ENCODE data around the gene TBC1D16. TPM values are rescaled to one million over a fixed set of nuclear protein-coding genes. Genes with fewer than 3 reads are reported as not detected.
"Not testable (repeated sequence)": the region's sequence is repeated elsewhere in the genome, so short reads cannot be mapped to it uniquely, and the experiment has no call there.

The TBC1D16 gene
- total RNA-seq, 3 donors from 2014 or later (not counting 1 experiment from before 2014, with no cell fraction given), result 0.49 to 1.00 (median 0.65) TPM

- WGBS (ENCODE audit: insufficient coverage), result 100% methylated on average over 4 of the region's 4 CpGs
- no peaks in the 10 kb centered on the region for H3K36me3 Mint-ChIP-seq
- TF ChIP-seq, protein P1, sequence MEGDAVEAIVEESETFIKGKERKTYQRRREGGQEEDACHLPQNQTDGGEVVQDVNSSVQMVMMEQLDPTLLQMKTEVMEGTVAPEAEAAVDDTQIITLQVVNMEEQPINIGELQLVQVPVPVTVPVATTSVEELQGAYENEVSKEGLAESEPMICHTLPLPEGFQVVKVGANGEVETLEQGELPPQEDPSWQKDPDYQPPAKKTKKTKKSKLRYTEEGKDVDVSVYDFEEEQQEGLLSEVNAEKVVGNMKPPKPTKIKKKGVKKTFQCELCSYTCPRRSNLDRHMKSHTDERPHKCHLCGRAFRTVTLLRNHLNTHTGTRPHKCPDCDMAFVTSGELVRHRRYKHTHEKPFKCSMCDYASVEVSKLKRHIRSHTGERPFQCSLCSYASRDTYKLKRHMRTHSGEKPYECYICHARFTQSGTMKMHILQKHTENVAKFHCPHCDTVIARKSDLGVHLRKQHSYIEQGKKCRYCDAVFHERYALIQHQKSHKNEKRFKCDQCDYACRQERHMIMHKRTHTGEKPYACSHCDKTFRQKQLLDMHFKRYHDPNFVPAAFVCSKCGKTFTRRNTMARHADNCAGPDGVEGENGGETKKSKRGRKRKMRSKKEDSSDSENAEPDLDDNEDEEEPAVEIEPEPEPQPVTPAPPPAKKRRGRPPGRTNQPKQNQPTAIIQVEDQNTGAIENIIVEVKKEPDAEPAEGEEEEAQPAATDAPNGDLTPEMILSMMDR (IDR thresholded peaks at IDR 0.05), result no peak
- intact Hi-C loops (cut with micrococcal nuclease), result no loop called here
- H3K27me3 ChIP-seq (ENCODE audit: control insufficient read depth, insufficient read depth, low read length), result peaks cover 3% of the 10 kb centered on the region
- no peaks in the 10 kb centered on the region for H3K9me3 Mint-ChIP-seq
- no peak for DNase-seq
- H3K4me3 ChIP-seq (ENCODE audit: low read length), result no peak overlapping the region
- no peaks in the 10 kb centered on the region for H3K4me1 ChIP-seq (ENCODE audit: control insufficient read depth, insufficient read depth, low read length)
- H3K4me1 Mint-ChIP-seq, result no peaks in the 10 kb centered on the region
- H3K9me3 ChIP-seq (ENCODE audit: control insufficient read depth, insufficient read depth, low read length), result no peaks in the 10 kb centered on the region
- no peak overlapping the region for H3K4me3 Mint-ChIP-seq
- ATAC-seq, result no peak
- H3K27ac Mint-ChIP-seq, result no peak overlapping the region
- H3K27ac ChIP-seq (ENCODE audit: low read length), result no peak overlapping the region
- H3K27me3 Mint-ChIP-seq (ENCODE audit: low read depth in 2 of 2), result peaks cover 17 to 23% of the 10 kb centered on the region in 2 donors
- H3K36me3 ChIP-seq (ENCODE audit: control insufficient read depth, insufficient read depth, low read length), result no peaks in the 10 kb centered on the region
Observed at GRCh38 chr17:79899584-79899983, 136.1 kb downstream of the TBC1D16 start.

GRCh38 chr17:79897243-79898063 is 138.2 kb downstream of the TBC1D16 start:
- WGBS (ENCODE audit: insufficient coverage), result 91% methylated on average over 12 of the region's 12 CpGs
- Histone ChIP-seq H3K27me3 (ENCODE audit: control insufficient read depth, insufficient read depth, low read length) (peaks cover 3% of the 10 kb centered on the region), H3K36me3 (ENCODE audit: control insufficient read depth, insufficient read depth, low read length) (no peaks in the 10 kb centered on the region), H3K9me3 (ENCODE audit: control insufficient read depth, insufficient read depth, low read length) (no peaks in the 10 kb centered on the region), H3K27ac (ENCODE audit: low read length) (no peak overlapping the region), H3K4me1 (ENCODE audit: control insufficient read depth, insufficient read depth, low read length) (no peaks in the 10 kb centered on the region), H3K4me3 (ENCODE audit: low read length) (no peak overlapping the region)
- ATAC-seq, result no peak
- TF ChIP-seq, protein P1 (IDR thresholded peaks at IDR 0.05), result no peak
- no peak for DNase-seq
- H3K36me3 Mint-ChIP-seq, result no peaks in the 10 kb centered on the region
- H3K4me3 Mint-ChIP-seq, result no peak overlapping the region
- H3K9me3 Mint-ChIP-seq, result no peaks in the 10 kb centered on the region
- peaks cover 17 to 18% of the 10 kb centered on the region in 2 donors for H3K27me3 Mint-ChIP-seq (ENCODE audit: low read depth in 2 of 2)
- no peaks in the 10 kb centered on the region for H3K4me1 Mint-ChIP-seq
- no peak overlapping the region for H3K27ac Mint-ChIP-seq
- intact Hi-C loops (cut with micrococcal nuclease), result no loop called here

GRCh38 chr17:79893457-79893856 is 142.2 kb downstream of the TBC1D16 start:
- WGBS (ENCODE audit: insufficient coverage), result 92% methylated on average over 4 of the region's 4 CpGs
- intact Hi-C loops (cut with micrococcal nuclease); H3K27ac ChIP-seq (ENCODE audit: low read length); H3K36me3 Mint-ChIP-seq; H3K4me3 ChIP-seq (ENCODE audit: low read length); H3K9me3 Mint-ChIP-seq; H3K4me3 Mint-ChIP-seq; H3K4me1 ChIP-seq (ENCODE audit: control insufficient read depth, insufficient read depth, low read length); DNase-seq; H3K9me3 ChIP-seq (ENCODE audit: control insufficient read depth, insufficient read depth, low read length); ATAC-seq; H3K4me1 Mint-ChIP-seq; H3K27me3 ChIP-seq (ENCODE audit: control insufficient read depth, insufficient read depth, low read length); H3K27ac Mint-ChIP-seq; H3K36me3 ChIP-seq (ENCODE audit: control insufficient read depth, insufficient read depth, low read length): not testable (repeated sequence)
- H3K27me3 Mint-ChIP-seq (ENCODE audit: low read depth in 2 of 2), result peaks cover 20 to 32% of the 10 kb centered on the region in 2 donors

DNA sequence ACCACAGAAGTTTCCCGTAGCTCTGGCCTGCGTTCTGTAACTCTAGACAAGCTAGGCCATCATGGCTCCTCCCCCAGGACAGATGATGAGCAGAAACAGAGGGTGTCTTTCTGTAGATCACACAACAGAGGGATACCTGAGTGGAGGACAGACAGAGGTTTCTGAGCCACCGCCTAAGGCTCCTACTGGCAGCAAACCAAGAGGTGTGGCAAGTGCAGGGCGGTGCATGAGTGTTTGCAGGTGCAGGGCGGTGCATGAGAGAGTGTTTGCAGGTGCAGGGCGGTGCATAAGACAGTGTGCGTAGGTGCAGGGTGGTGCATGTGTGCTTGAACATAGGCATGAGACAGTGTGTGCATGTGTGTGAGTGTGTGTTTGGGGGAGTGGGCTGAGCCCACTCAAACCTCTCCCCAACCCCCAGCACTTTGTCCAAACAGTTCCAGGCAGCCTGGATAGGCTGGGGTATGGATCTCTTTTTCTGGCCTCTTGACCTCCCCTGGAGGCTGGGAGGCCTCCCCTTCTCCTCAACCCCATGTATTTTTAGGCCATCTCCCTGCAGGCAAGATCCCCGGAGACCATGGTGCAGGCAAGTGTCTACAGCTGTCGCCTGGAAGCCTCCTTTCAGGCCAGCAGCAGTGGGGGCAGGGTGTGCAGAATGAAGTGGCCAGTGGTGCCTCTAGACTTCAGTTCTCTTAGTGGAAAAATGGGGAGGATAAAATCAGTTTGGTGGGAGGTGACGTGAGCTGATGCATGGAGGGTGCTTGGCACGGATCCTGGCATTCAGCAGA is 143.0 kb downstream of the TBC1D16 start:
- no peaks in the 10 kb centered on the region for H3K36me3 ChIP-seq (ENCODE audit: control insufficient read depth, insufficient read depth, low read length)
- Mint-ChIP-seq H3K4me3 (no peak overlapping the region), H3K4me1 (no peaks in the 10 kb centered on the region), H3K27me3 (ENCODE audit: low read depth in 2 of 2) (peaks cover 17 to 30% of the 10 kb centered on the region in 2 donors), H3K36me3 (no peaks in the 10 kb centered on the region), H3K9me3 (no peaks in the 10 kb centered on the region), H3K27ac (no peak overlapping the region)
- TF ChIP-seq, protein P1 (IDR thresholded peaks at IDR 0.05), result no peak
- WGBS (ENCODE audit: insufficient coverage), result 81% methylated on average over 11 of the region's 11 CpGs
- H3K27me3 ChIP-seq (ENCODE audit: control insufficient read depth, insufficient read depth, low read length), result peaks cover 7% of the 10 kb centered on the region
- ATAC-seq (peak in 1 of 3 donors; percentile 40), DNase-seq (no peak)
- no peaks in the 10 kb centered on the region for H3K9me3 ChIP-seq (ENCODE audit: control insufficient read depth, insufficient read depth, low read length)
- no peak overlapping the region for H3K27ac ChIP-seq (ENCODE audit: low read length)
- H3K4me1 ChIP-seq (ENCODE audit: control insufficient read depth, insufficient read depth, low read length), result no peaks in the 10 kb centered on the region
- intact Hi-C loops (cut with micrococcal nuclease), result no loop called here
- no peak overlapping the region for H3K4me3 ChIP-seq (ENCODE audit: low read length)
